HT1080 (cell line): ENCODE data around the gene USP43. TPM values are rescaled to one million over a fixed set of nuclear protein-coding genes. Genes with fewer than 3 reads are reported as not detected.

Experiments
- total RNA-seq: library from RNA; depleted of rRNA; stranded (reverse); fragments of >200 nt; shearing (Covaris generic); gene quantifications from 2 replicates; pipeline ENCODE4 v1.2.3, GENCODE V29; 2014; rRNA removed

The USP43 gene
- total RNA-seq, 1 experiment from 2014 or later, result 0.84 TPM

Other genes with a start within 250 kb of the USP43 start
- gene STX8, start 69.7 kb upstream of the USP43 start, total RNA-seq, result 32.7 and 40.0 TPM in 2 replicates
- not detected in 2 replicates for gene CFAP52, start 68.9 kb upstream of the USP43 start, total RNA-seq
- gene DHRS7C, start 146.1 kb downstream of the USP43 start, total RNA-seq, result not detected in 2 replicates
- not detected in 2 replicates for gene GSG1L2, start 176.6 kb downstream of the USP43 start, total RNA-seq
- 0.63 and 0.90 TPM in 2 replicates for gene GLP2R, start 180.4 kb downstream of the USP43 start, total RNA-seq